ENCODE measurements around the gene CALD1.

The CALD1 gene

DNA sequence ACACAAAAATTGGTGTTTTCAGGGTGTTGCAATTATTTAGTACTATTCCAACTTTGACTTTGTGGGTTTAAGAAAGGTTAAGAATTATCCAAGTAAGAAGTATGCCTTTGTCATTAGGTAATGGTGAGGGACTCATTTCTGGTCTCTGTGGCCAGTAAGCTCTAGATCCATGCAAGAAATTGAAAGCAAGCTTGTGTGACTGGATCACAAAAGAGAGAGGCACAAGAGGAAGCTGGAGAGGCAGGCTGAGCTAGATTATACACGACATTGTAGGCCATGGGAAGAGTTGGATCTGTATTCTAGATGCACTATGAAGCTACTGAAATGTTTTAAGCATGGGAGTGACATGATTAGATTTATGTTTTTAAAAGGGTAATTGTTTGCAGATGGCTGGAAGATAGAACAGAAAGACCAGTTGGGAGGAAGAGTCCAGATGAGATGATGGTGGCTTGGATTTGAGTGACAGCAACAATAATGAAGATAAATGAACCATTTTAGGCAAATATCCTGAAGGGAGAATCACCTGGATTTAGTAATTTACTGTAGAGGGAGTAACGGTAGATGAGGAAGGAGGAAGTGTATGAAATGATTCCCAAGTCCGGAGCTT lies 50.0 kb downstream of the CALD1 start:
- DNase-seq: no peak

DNA sequence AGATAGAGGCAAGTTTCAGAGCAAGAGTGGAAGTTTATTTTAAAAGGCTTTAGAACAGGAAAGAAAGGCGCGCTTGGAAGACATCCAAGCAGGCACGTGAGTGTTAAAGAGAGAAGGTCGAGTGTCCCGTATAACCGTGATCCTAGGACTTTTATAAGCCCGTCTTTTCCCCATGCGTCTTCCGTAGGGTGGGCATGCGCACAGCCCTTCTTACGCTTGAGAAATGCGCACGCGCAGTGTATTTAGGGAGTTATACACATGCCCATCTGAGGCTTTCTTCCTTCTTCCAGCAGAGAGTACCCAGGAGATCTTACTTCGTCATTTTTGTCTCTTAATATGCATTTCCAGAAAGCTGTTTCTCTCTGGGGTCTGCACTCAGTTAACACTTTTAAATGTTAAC lies 52.4 kb downstream of the CALD1 start:
- DNase-seq: no peak

GRCh38 chr7:134832367-134832766 lies 52.9 kb downstream of the CALD1 start:
- no peak for DNase-seq

GRCh38 chr7:134834689-134835462 lies 55.4 kb downstream of the CALD1 start:
- no peak for DNase-seq

GRCh38 chr7:134835463-134835823 lies 56.0 kb downstream of the CALD1 start:
- no peak for DNase-seq

GRCh38 chr7:134836447-134836846 lies 57.0 kb downstream of the CALD1 start:
- DNase-seq: no peak

- DNase-seq: no peak
Measured at GRCh38 chr7:134839298-134839697, 59.9 kb downstream of the CALD1 start.

DNA sequence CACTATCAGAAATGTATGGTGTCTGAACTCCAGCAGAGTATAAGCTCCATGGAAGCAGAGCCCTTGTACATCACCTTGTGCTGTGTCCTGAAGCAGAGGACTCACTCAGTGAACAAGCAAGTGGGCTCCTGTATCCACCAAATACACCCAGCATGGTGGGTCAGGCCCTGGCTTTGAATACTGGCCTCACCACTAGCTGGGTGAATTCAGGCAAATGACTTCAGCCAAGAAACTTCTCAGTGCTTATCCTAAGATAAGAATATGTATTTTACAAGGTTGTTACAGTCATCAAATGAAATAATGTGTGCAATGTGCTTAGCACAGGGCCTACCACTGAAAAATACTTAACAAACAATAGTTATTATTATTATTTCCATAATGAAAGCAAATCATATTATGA lies 62.6 kb downstream of the CALD1 start:
- DNase-seq: no peak

DNA sequence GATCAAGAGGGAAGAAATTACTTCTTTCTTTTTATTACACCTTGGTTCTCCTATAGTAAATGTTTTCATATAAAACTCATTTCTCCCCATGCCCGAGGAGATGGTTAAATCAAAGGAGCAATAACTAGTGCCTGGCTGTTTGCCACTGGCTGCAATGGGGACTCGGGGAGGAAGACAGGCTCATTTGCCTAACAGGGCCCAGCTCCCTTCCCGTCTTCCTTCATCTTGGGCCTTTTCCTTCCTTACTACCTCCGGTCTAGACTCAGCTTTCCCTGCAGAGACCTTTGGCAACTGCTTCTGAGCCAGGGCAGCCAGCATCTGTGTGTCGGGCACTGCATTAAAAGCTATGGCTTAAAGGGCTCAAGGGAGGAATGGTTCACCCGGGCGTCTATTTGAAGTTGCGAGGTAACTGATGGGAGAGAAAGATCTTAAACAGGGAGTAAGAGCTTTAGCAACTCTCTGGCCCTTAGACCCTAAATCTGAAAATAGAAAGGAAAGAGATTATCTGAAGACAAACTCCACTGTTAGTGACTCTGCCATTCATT lies 63.5 kb downstream of the CALD1 start:
- DNase-seq: no peak

- no peak for DNase-seq
Measured at GRCh38 chr7:134844200-134844599, 64.8 kb downstream of the CALD1 start.

- no peak for DNase-seq
Measured at GRCh38 chr7:134845461-134845860, 66.0 kb downstream of the CALD1 start.

DNA sequence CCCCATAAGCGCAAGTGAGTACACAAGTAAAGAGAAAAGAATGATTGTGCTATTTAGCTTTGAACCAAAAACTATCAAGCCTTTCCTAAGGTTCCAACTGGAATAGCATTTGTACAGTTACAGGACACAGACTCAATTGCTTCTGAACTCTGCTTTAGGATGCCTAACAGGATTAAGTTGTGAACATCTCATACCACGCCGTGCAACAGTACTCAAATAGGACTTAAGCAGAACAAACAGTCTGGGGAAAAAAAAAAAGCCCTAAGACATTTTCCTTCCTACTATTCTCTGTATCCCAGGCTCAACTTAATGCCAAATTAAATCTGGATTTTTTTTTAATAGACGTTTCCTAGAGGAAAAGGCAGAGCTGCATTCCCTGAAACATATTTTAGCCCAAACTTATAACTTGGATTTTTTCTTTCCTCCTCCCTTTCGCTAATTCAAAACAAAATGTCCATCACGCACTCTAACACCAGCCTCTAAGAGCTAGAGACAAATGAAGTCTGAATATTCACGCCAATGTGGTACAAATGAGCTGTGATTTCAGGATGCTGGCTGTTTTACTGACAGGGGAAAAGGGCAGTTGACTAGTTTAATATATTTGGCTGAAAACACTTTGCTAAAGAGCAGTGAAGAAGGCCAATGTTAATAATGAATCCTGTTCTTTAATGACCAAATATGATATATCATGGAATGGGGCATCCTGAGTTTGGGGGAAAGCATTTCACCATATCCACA lies 68.6 kb downstream of the CALD1 start:
- DNase-seq: no peak

- no peak for DNase-seq
Measured at GRCh38 chr7:134850066-134850465, 70.6 kb downstream of the CALD1 start.

DNA sequence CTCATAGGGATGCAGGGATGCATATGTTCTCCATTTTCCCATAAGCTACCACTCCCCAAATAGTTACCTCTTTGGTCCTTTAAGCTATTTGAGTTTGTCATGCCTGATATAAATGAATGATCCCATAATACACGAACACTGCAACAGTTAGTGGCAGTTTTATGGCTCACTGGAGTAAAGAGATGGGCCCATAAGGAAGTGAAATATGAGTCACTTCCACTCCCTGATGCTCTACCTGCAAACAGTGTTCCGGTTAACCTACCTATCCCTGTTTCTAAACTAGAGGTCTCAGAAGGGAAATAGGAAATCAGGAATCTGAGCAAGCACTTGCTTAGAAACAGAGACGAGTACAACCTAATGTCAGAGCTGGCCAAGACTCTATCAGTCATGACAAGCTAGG lies 71.7 kb downstream of the CALD1 start:
- DNase-seq: no peak

DNA sequence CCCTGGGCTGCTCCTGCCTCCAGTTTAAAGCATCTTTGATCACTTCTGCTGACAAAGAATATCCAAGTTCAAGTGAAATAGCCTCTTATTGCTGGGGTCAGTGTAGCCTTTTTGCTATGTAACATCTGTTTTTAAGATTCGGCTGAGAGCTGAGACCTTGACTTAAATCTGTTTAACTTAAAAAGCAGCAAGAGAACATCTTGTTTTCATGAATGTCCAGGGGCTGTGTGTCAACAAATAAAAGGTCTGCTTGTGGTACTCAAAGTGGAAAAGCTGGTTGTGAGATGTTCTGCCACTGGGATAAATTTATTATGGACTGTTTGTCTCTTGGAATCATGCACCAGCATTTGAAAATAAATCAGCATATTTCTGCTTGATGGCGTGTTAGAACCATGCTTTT lies 73.2 kb downstream of the CALD1 start:
- DNase-seq: no peak

- DNase-seq: no peak
Measured at GRCh38 chr7:134854816-134855215, 75.4 kb downstream of the CALD1 start.

- no peak for DNase-seq
Measured at GRCh38 chr7:134855442-134855841, 76.0 kb downstream of the CALD1 start.

DNA sequence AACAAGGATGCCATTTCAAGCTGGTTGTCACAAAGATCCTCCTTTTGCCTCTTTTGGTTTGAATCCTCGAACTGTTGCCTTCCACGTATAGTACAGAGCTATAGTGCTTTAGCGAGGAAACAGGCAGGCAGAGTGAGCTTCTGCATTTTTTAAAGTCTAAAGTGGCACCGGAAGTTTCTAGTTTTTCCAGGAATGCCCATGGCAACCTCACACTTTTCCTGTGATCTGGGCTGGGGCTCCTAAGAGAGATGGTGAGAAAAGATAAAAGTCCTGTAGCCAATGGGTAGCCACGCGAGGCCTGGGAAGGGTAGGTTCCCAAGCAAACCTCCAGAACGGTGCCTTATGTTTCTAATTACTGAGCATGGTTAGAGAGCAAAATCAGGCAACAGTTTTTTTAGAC lies 76.7 kb downstream of the CALD1 start:
- DNase-seq: no peak

- no peak for DNase-seq
Measured at GRCh38 chr7:134856691-134857090, 77.3 kb downstream of the CALD1 start.

DNA sequence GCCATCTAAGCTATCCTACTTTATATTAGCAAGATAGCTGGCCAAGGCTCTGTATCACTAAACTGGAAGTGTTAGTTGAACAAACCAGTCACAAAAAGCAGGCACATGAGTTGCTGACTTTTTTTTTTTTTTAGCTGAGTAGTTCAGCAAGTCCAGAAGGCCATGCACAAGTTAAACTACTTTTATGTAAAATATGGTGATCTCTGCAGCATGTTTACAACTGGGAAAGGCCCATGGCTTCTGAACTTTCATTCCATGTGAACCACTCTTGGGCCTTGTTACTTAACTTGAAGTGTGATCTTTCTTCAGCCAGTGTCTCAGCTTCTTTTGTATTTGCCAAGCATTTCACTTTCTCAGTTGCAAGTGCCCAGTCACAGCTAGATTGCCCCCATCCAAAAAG lies 78.5 kb downstream of the CALD1 start:
- no peak for DNase-seq

DNA sequence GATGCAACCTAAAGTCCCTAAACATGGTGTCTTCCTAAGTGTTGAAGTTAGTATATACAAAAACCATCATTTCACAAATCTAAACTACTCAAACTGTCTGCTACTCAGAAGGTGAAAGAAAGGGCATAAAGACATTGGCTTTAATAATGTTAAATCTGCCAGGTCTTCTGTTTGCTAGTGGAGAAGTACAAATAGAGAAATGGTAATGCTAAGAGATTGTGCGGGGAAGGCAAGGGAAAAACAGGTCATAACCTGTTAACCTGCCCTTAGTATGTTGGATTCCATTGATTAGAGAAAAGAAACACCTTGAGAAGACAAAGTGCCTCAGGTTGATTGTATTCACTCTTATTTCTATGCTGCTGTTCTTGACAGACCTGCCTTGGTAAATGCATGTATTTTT lies 80.3 kb downstream of the CALD1 start:
- DNase-seq: no peak

- no peak for DNase-seq
Measured at GRCh38 chr7:134865001-134865845, 85.8 kb downstream of the CALD1 start.

GRCh38 chr7:134866617-134867016 lies 87.2 kb downstream of the CALD1 start:
- DNase-seq: no peak

Measured in NCI-H1048 (cell line).